Psoas muscle (tissue), 8 donors: ENCODE results near the gene TRABD. TPM values are rescaled to one million over a fixed set of nuclear protein-coding genes. Genes with fewer than 3 reads are reported as not detected.
"Not testable (repeated sequence)": the region's sequence is repeated elsewhere in the genome, so short reads cannot be mapped to it uniquely, and the experiment has no call there.

Experiments used
- ATAC-seq, 4 donors: fragments of 200-7000 bp; cut with Tn5 transposase; one replicate each; pipeline ENCODE4 v1.9.1; 2020; ENCODE audit warnings: moderate library complexity in 3 of 4, mild to moderate bottlenecking in 2 of 4
- DNase-seq, 2 donors: peaks; one replicate each; pipeline ENCODE4 v3.0.0-alpha.2; 2020
- H3K27ac ChIP-seq: fragments of 200-600 bp; one replicate; pipeline ENCODE4 v1.8.0; 2022
- H3K27me3 ChIP-seq, 3 donors: fragments of 200-600 bp in 1 of 3; one replicate each; pipeline versions ENCODE4 v1.6.1 to v1.8.0; 2013 to 2022; ENCODE audit warnings: low read length in 2 of 3, mild to moderate bottlenecking in 2 of 3, moderate library complexity in 1 of 3; ENCODE audit not compliant: insufficient read depth in 3 of 3
- H3K36me3 ChIP-seq, 2 donors: fragments of 200-600 bp in 1 of 2; one replicate each; pipeline versions ENCODE4 v1.6.1 to v1.8.0; 2013 to 2022; ENCODE audit warnings: low read depth in 1 of 2, mild to moderate bottlenecking in 1 of 2, moderate library complexity in 1 of 2; ENCODE audit not compliant: insufficient read depth in 1 of 2
- H3K4me1 ChIP-seq: fragments of 200-600 bp; one replicate; pipeline ENCODE4 v1.8.0; 2022
- H3K4me3 ChIP-seq: fragments of 200-600 bp; one replicate; pipeline ENCODE4 v1.8.0; 2022; ENCODE audit warnings: mild to moderate bottlenecking
- H3K9me3 ChIP-seq: fragments of 200-600 bp; one replicate; pipeline ENCODE4 v1.8.0; 2022
- CTCF ChIP-seq: fragments of 200-600 bp; IDR thresholded peaks from one replicate; pipeline ENCODE4 v1.8.0; 2022; ENCODE audit warnings: antibody characterized with exemption
- WGBS, 3 donors: extraction: QIAGEN DNeasy Blood & Tissue Kit; methylation state at CpG; one replicate each; pipeline versions ENCODE4 v1.1.6 to v1.1.7; 2013; 5-methylcytosine and 5-hydroxymethylcytosine counted together
- intact Hi-C, 2 donors: fragments of 100-400 bp; cut with DNase I; formaldehyde crosslinking; loops; one replicate each; pipeline versions ENCODE4 v1.11.0 to v1.14.2; 2022
- polyA plus RNA-seq, 3 donors: library from polyadenylated mRNA; stranded (reverse); fragments of 200-250 nt; gene quantifications; one replicate each; pipeline ENCODE4 v1.2.3, GENCODE V29; 2013
- total RNA-seq, 4 donors: library from RNA; stranded (reverse); fragmentation: NEBNext Ultra II Directional in 2 of 4; extraction: Animal tissue kit (Norgen Biotek cat#: 25700) in 2 of 4; gene quantifications; one replicate each; pipeline versions ENCODE4 v1.2.1 to v1.2.4, GENCODE V29; 2021 to 2023
- donor health status: healthy with polysubstance abuse.
- donor health status: DM: no; HTN: no; CAD: no; lungs with moderate emphysema.
- donor health status: Bipolar disorder and iron deficiency.
- donor health status: healthy.
- donor health status: DM: yes; HTN: yes; CAD: no.
- donor health status: DM: no; HTN: no; CAD: no.
- donor health status: DM: no; HTN: no; CAD: no.
- donor health status: DM: yes; HTN: yes; CAD: no.

TRABD gene
- total and polyA plus RNA-seq, 7 donors, result 19.9 to 52.1 (median 29.5) TPM

GRCh38 chr22:50143096-50143495, 42.6 kb upstream of the TRABD start:
- H3K36me3 ChIP-seq, result no peaks in the 10 kb centered on the region
- ATAC-seq (no peak), DNase-seq (no peak)
- H3K27me3 ChIP-seq, result peaks cover 0 to 32% (median 8%) of the 10 kb centered on the region in 3 donors
- H3K4me1 ChIP-seq, result no peaks in the 10 kb centered on the region
- H3K4me3 ChIP-seq, result no peak overlapping the region
- no peaks in the 10 kb centered on the region for H3K9me3 ChIP-seq
- no peak overlapping the region for H3K27ac ChIP-seq
- no peak for TF ChIP-seq CTCF
- WGBS, 3 donors, result 77 to 84% (median 80%) methylated on average over 7 of the region's 7 CpGs
- intact Hi-C loops, result no loop called here

GRCh38 chr22:50144005-50144614, 41.6 kb upstream of the TRABD start:
- intact Hi-C loops, result no loop called here

GRCh38 chr22:50145721-50146438, 39.8 kb upstream of the TRABD start:
- WGBS, 3 donors, result 52 to 63% (median 57%) methylated on average over 24 to 25 of the region's 25 CpGs
- no peak overlapping the region for H3K27ac ChIP-seq
- no peak for ATAC-seq
- no peak for DNase-seq
- intact Hi-C loops, result loop anchor here in 1 of 2 donors (2.0 kb wide), 1 partner anchor 63 kb away; no protein-coding TSS in a partner anchor
- no peaks in the 10 kb centered on the region for H3K4me1 ChIP-seq
- no peak for TF ChIP-seq CTCF
- no peak overlapping the region for H3K4me3 ChIP-seq
- H3K27me3 ChIP-seq, result peaks cover 0 to 28% (median 8%) of the 10 kb centered on the region in 3 donors
- H3K36me3 ChIP-seq, result no peaks in the 10 kb centered on the region
- H3K9me3 ChIP-seq, result no peaks in the 10 kb centered on the region

More at GRCh38 chr22:50144005-50144614, 41.6 kb upstream of the TRABD start:
- H3K9me3 ChIP-seq, result no peaks in the 10 kb centered on the region
- no peak overlapping the region for H3K4me3 ChIP-seq
- peaks cover 0 to 32% (median 8%) of the 10 kb centered on the region in 3 donors for H3K27me3 ChIP-seq
- no peak for TF ChIP-seq CTCF
- no peak overlapping the region for H3K27ac ChIP-seq
- no peaks in the 10 kb centered on the region for H3K36me3 ChIP-seq
- DNase-seq, result no peak
- whole genome bisulfite sequencing, 3 donors, result 79 to 81% (median 79%) methylated on average over 18 of the region's 18 CpGs
- no peak for ATAC-seq
- no peaks in the 10 kb centered on the region for H3K4me1 ChIP-seq

- TF ChIP-seq CTCF, result peak; percentile 59
- Histone ChIP-seq H3K36me3 (no peaks in the 10 kb centered on the region), H3K4me3 (no peak overlapping the region), H3K9me3 (no peaks in the 10 kb centered on the region), H3K27ac (no peak overlapping the region), H3K27me3 (peaks cover 0 to 21% (median 8%) of the 10 kb centered on the region in 3 donors), H3K4me1 (no peaks in the 10 kb centered on the region)
- peak; percentile 64 to 81 for DNase-seq
- 31 to 39% (median 36%) methylated on average over 24 to 27 of the region's 27 CpGs for WGBS, 3 donors
- ATAC-seq, result peak; percentile 57 to 79 (median 64)
- intact Hi-C loops, result loop anchor here in 1 of 2 donors (2.0 kb wide), 1 partner anchor 62 kb away; no protein-coding TSS in a partner anchor
Observed at GRCh38 chr22:50146439-50147238, 39.1 kb upstream of the TRABD start.

GRCh38 chr22:50147258-50148165, 38.2 kb upstream of the TRABD start:
- not testable (repeated sequence) for DNase-seq, H3K36me3 ChIP-seq, H3K9me3 ChIP-seq, ATAC-seq, H3K27ac ChIP-seq, H3K4me1 ChIP-seq, H3K4me3 ChIP-seq
- peaks cover 0 to 14% (median 8%) of the 10 kb centered on the region in 3 donors for H3K27me3 ChIP-seq
- 80 to 91% (median 87%) methylated on average over 14 to 15 of the region's 26 CpGs for WGBS, 3 donors
- intact Hi-C loops, result loop anchor here (2.0 kb wide), 1 partner anchor 61 kb away; no protein-coding TSS in a partner anchor
